K562 (cell line): ENCODE data around the gene CPS1. TPM values are rescaled to one million over a fixed set of nuclear protein-coding genes. Genes with fewer than 3 reads are reported as not detected.

Experiments
- ATAC-seq: fragments of 200-7000 bp; cut with Tn5 transposase; 3 replicates; pipeline ENCODE4 v1.9.1; 2020; ENCODE audit warnings: moderate library complexity
- BruUV-seq: library from RNA; stranded (reverse); fragments of 400-500 nt; replicated peaks from 2 replicates; lab custom pipeline; 2021; lab: Mats Ljungman, UMichigan
- CTCF ChIA-PET: fragments of 300-600 bp; formaldehyde crosslinking; extraction: SDS; loops from one replicate; lab custom pipeline; 2021; ENCODE audit warnings: low intra/inter-chr PET ratio; lab: Yijun Ruan, JAX
- POLR2A ChIA-PET: fragments of 300-600, 350-650 bp; sonication (Branson Sonifier 250); formaldehyde crosslinking; extraction: SDS; loops from one replicate; lab custom pipeline; 2021; ENCODE audit warnings: antibody characterized with exemption, inconsistent platforms; lab: Yijun Ruan, JAX
- DNase-seq, 4 experiments: peaks; one replicate each; pipeline versions ENCODE4 v3.0.0 to v3.0.0-alpha.2; 2011 to 2018; ENCODE audit warnings: low spot score in 3 of 4, mixed read lengths in 3 of 4; ENCODE audit errors: extremely low read depth in 1 of 4
- FAIRE-seq: peaks from 2 replicates; lab custom pipeline; 2011; peaks lifted over from hg19 to GRCh38; lab: Jason Lieb, UNC
- H2AFZ ChIP-seq: 2 replicates; pipeline ENCODE4 v1.6.0; 2011; ENCODE audit warnings: low read depth, low read length, control low read depth, inconsistent platforms
- H3K27ac ChIP-seq: fragments of 200-600 bp; 3 replicates; pipeline ENCODE4 v1.8.0; 2011; ENCODE audit warnings: low read depth, mild to moderate bottlenecking, control low read depth, inconsistent platforms, low read length, moderate library complexity, mixed read lengths; ENCODE audit errors: extremely low read depth
- H3K27me3 ChIP-seq, 2 experiments: fragments of 300-600 bp in 1 of 2; 2 replicates in 1 of 2; 3 replicates in 1 of 2; pipeline versions ENCODE4 v1.6.0 to v1.8.0; 2011; ENCODE audit warnings: inconsistent platforms in 2 of 2, low read length in 2 of 2, mild to moderate bottlenecking in 1 of 2, mixed read lengths in 1 of 2, moderate library complexity in 1 of 2; ENCODE audit not compliant: control insufficient read depth in 2 of 2, insufficient read depth in 2 of 2
- H3K36me3 ChIP-seq: fragments of 300-600 bp; 3 replicates; pipeline ENCODE4 v1.8.0; 2011; ENCODE audit warnings: mild to moderate bottlenecking, low read length, inconsistent platforms; ENCODE audit not compliant: control insufficient read depth, insufficient read depth
- H3K4me1 ChIP-seq, 2 experiments: fragments of 200-600 bp in 1 of 2; replicated peaks in 1 of 2; 2 replicates in 1 of 2; 3 replicates in 1 of 2; pipeline versions ENCODE4 v1.5.1 to v1.8.0; 2011; ENCODE audit warnings: inconsistent platforms in 2 of 2, low read length in 2 of 2, mild to moderate bottlenecking in 1 of 2, mixed read lengths in 1 of 2, moderate library complexity in 1 of 2; ENCODE audit not compliant: control insufficient read depth in 2 of 2, insufficient read depth in 2 of 2
- H3K4me2 ChIP-seq: 2 replicates; pipeline ENCODE4 v1.6.1; 2011; ENCODE audit warnings: low read length, control low read depth, inconsistent platforms, mixed read lengths; ENCODE audit not compliant: insufficient read depth
- H3K4me3 ChIP-seq: fragments of 200-600 bp; sonication (generic), shearing (Covaris generic); 2 replicates; pipeline ENCODE4 v1.5.1; 2016; ENCODE audit warnings: control low read depth, inconsistent platforms
- H3K79me2 ChIP-seq: fragments of 200-600 bp; 3 replicates; pipeline ENCODE4 v1.8.0; 2011; ENCODE audit warnings: low read length, inconsistent platforms; ENCODE audit not compliant: control insufficient read depth, insufficient read depth
- H3K9ac ChIP-seq, 2 experiments: 2 replicates each; pipeline versions ENCODE4 v1.6.0 to v1.6.1; 2011; ENCODE audit warnings: low read depth in 2 of 2, low read length in 2 of 2, control low read depth in 1 of 2, inconsistent platforms in 1 of 2, mild to moderate bottlenecking in 1 of 2, mixed read lengths in 1 of 2; ENCODE audit not compliant: insufficient read depth in 1 of 2
- H3K9me1 ChIP-seq: one replicate; pipeline ENCODE4 v1.6.0; 2011; ENCODE audit warnings: inconsistent platforms, mild to moderate bottlenecking, low read length, moderate library complexity; ENCODE audit not compliant: control insufficient read depth, insufficient read depth
- H3K9me3 ChIP-seq: replicated peaks from 2 replicates; pipeline ENCODE4 v1.5.1; 2011; ENCODE audit warnings: low read depth, low read length, inconsistent platforms; ENCODE audit not compliant: control insufficient read depth, insufficient read depth
- H4K20me1 ChIP-seq: replicated peaks from 2 replicates; pipeline ENCODE4 v1.6.1; 2011; ENCODE audit warnings: low read length, inconsistent platforms, mixed read lengths; ENCODE audit not compliant: control insufficient read depth, insufficient read depth
- CSDE1 ChIP-seq, 2 experiments: fragments of 450-650 bp; IDR thresholded peaks; 2 replicates each; pipeline ENCODE4 v1.6.1; 2016; ENCODE audit warnings: mild to moderate bottlenecking in 1 of 2
- SIN3A ChIP-seq, 2 experiments: fragments of 150-350 bp in 1 of 2; IDR thresholded peaks; 2 replicates each; pipeline ENCODE4 v1.6.1; 2011 to 2016; ENCODE audit warnings: borderline replicate concordance in 2 of 2, low read depth in 2 of 2, low read length in 2 of 2, mild to moderate bottlenecking in 2 of 2, moderate library complexity in 2 of 2; ENCODE audit not compliant: control insufficient read depth in 1 of 2
- SNRNP70 ChIP-seq: fragments of 200-400 bp; formaldehyde crosslinking; optimal IDR thresholded peaks from 2 replicates; pipeline ENCODE3; 2017; ENCODE audit warnings: low read depth, low read length
- TAL1 ChIP-seq: fragments of 450-650 bp; IDR thresholded peaks from 2 replicates; pipeline ENCODE4 v1.6.1; 2016; ENCODE audit warnings: mild to moderate bottlenecking
- ZC3H11A ChIP-seq: IDR thresholded peaks from 2 replicates; pipeline ENCODE4 v1.6.1; 2012; ENCODE audit warnings: low read depth, low read length, improper control_type of control experiment
- ZC3H8 ChIP-seq: fragments of 450-650 bp; IDR thresholded peaks from 2 replicates; pipeline ENCODE4 v1.6.1; 2017
- ZFP1 ChIP-seq: fragments of 450-650 bp; formaldehyde crosslinking; IDR thresholded peaks from 2 replicates; pipeline ENCODE4 v1.4.0; 2020; ENCODE audit warnings: mild to moderate bottlenecking, mixed read lengths
- ZNF830 ChIP-seq: fragments of 250-450 bp; sonication (Bioruptor Pico); IDR thresholded peaks from 2 replicates; pipeline ENCODE4 v1.5.0; 2021; ENCODE audit warnings: mild to moderate bottlenecking
- WGBS: fragments of 100-300 bp; shearing (Covaris generic); methylation state at CpG from one replicate; pipeline ENCODE4 v1.1.6; 2016; ENCODE audit warnings: low coverage, mixed read lengths; ENCODE audit not compliant: insufficient coverage; ENCODE audit errors: missing lambda C conversion rate; 5-methylcytosine and 5-hydroxymethylcytosine counted together
- in situ Hi-C: fragments of 300-500 bp; cut with MboI; formaldehyde crosslinking; loops from 4 replicates; pipeline ENCODE4 v1.15.0; 2018; ENCODE audit warnings: inconsistent platforms, mixed read lengths
- intact Hi-C: fragments of 100-400 bp; cut with micrococcal nuclease; formaldehyde crosslinking; loops from 2 replicates; pipeline ENCODE4 v1.14.2; 2022
- polyA plus RNA-seq, 8 experiments: library from polyadenylated mRNA; depleted of rRNA in 4 of 8; stranded (reverse) in 5 of 8; unstranded in 3 of 8; fragments of >200 nt; fragmentation: Nextera tagmentation in 2 of 8; fragmentation: Illumina TruSeq in 1 of 8; extraction: Ambion mirVana in 2 of 8; extraction: Trizol in 1 of 8; gene quantifications; 2 replicates each; pipeline versions ENCODE4 v1.2.1 to v1.2.3, GENCODE V29; 2011 to 2014; ENCODE audit warnings: inconsistent platforms in 1 of 8, missing spikeins in 1 of 8
- total RNA-seq, 7 experiments: library from RNA; depleted of rRNA in 6 of 7; stranded (reverse); fragments of >200 nt in 6 of 7; fragmentation: Illumina TruSeq in 2 of 7; extraction: Trizol in 2 of 7; gene quantifications; 2 replicates each; pipeline versions ENCODE4 v1.2.1 to v1.2.3, GENCODE V29; 2011 to 2021; ENCODE audit warnings: low replicate concordance in 1 of 7
- TF ChIP-seq, protein P1 (sequence below): fragments of 250-450 bp; sonication (Bioruptor Pico); IDR thresholded peaks from 2 replicates; pipeline ENCODE4 v1.5.0; 2021; ENCODE audit warnings: mild to moderate bottlenecking, borderline replicate concordance

Gene CPS1
- total and polyA plus RNA-seq, 9 of the 15 experiments (the other 6 are each of a cell fraction or from before 2014, with no cell fraction given), result 2.4 to 13.5 (median 6.0) TPM

DNA sequence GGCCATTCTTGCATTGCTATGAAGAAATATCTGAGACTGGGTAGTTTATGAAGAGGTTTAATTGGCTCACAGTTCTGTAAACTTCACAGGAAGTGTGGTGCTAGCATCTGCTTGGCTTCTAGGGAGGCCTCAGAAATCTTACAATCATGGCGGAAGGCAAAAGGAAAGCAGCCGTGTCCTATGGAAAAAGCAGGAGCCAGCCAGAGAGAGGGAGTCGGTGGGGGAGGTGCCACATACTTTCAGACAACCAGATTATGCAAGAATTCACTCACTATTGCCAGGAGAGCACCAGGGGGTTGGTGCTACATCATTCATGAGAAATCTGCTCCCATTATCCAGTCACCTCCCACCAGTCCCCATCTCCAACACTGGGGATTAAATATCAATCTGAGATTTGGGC is 64.1 kb downstream of the CPS1 start (continued):
- TF ChIP-seq, protein P1, sequence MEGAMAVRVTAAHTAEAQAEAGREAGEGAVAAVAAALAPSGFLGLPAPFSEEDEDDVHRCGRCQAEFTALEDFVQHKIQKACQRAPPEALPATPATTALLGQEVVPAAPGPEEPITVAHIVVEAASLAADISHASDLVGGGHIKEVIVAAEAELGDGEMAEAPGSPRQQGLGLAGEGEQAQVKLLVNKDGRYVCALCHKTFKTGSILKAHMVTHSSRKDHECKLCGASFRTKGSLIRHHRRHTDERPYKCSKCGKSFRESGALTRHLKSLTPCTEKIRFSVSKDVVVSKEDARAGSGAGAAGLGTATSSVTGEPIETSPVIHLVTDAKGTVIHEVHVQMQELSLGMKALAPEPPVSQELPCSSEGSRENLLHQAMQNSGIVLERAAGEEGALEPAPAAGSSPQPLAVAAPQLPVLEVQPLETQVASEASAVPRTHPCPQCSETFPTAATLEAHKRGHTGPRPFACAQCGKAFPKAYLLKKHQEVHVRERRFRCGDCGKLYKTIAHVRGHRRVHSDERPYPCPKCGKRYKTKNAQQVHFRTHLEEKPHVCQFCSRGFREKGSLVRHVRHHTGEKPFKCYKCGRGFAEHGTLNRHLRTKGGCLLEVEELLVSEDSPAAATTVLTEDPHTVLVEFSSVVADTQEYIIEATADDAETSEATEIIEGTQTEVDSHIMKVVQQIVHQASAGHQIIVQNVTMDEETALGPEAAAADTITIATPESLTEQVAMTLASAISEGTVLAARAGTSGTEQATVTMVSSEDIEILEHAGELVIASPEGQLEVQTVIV (CRISPR knock-in tag), result no peak
- TF ChIP-seq SIN3A (IDR thresholded peaks at IDR 0.05; ENCODE audit: borderline replicate concordance in 2 of 2, control insufficient read depth in 1 of 2, low read depth in 2 of 2, low read length in 2 of 2) (no peak), ZNF830 (CRISPR knock-in tag) (no peak)

DNA sequence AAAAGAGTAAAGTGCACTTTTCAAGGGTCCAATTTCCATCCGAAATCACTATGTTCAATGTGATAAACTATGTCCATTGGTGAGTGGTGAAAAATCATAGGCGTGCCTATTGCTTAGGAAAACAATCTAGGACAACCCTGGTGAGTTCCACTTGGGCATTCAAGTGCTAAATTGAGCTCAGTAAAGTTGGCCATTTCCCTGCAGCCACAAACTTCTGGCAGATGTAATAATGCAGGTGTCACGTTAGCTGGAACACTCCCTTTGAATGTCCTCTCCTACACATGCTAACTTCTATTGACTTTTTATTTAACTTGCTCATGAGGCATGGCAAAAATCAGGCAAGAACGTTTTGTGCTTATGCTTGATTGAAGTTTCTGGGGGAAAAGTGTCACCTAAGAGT is 67.1 kb downstream of the CPS1 start:
- Histone ChIP-seq H3K9me1 (no peaks in the 10 kb centered on the region), H2AFZ (no peak overlapping the region), H3K4me1 (no peaks in the 10 kb centered on the region), H3K9me3 (no peaks in the 10 kb centered on the region), H3K4me3 (no peak overlapping the region), H3K27ac (no peak overlapping the region), H3K4me2 (no peak overlapping the region), H3K79me2 (no peaks in the 10 kb centered on the region), H4K20me1 (no peaks in the 10 kb centered on the region), H3K36me3 (no peaks in the 10 kb centered on the region), H3K9ac (no peak overlapping the region), H3K27me3 (no peaks in the 10 kb centered on the region)
- ATAC-seq (no peak), DNase-seq (no peak), FAIRE-seq (no peak)
- BruUV-seq, result no TSS peak
- TF ChIP-seq ZFP1 (no peak), ZC3H11A (no peak), SNRNP70 (no peak), CSDE1 (IDR thresholded peaks at IDR 0.05) (no peak), TAL1 (no peak), ZC3H8 (no peak)
- ChIA-PET CTCF (no interaction called here), POLR2A (no interaction called here)
- intact Hi-C loops, result no loop called here
- in situ Hi-C loops, result no loop called here
- WGBS, result 5% methylated on average over 4 of the region's 4 CpGs
